Duodenal mucosa (tissue), 2 donors: ENCODE data around the gene GAL3ST3.

Experiments used
- H3K27ac ChIP-seq: one replicate; pipeline ENCODE4 v1.7.0; 2013; ENCODE audit warnings: low read depth, low read length
- H3K27me3 ChIP-seq, 2 donors: one replicate each; pipeline ENCODE4 v1.7.0; 2013; ENCODE audit warnings: low read length in 2 of 2, control low read depth in 1 of 2; ENCODE audit not compliant: insufficient read depth in 2 of 2, control insufficient read depth in 1 of 2
- H3K36me3 ChIP-seq, 2 donors: one replicate each; pipeline ENCODE4 v1.7.0; 2013; ENCODE audit warnings: low read length in 2 of 2, control low read depth in 1 of 2; ENCODE audit not compliant: insufficient read depth in 2 of 2, control insufficient read depth in 1 of 2
- H3K4me1 ChIP-seq, 2 donors: one replicate each; pipeline ENCODE4 v1.7.0; 2013; ENCODE audit warnings: low read length in 2 of 2, control low read depth in 1 of 2; ENCODE audit not compliant: insufficient read depth in 2 of 2, control insufficient read depth in 1 of 2
- H3K4me3 ChIP-seq, 2 donors: one replicate each; pipeline ENCODE4 v1.7.0; 2013; ENCODE audit warnings: low read length in 2 of 2, low read depth in 1 of 2
- H3K9ac ChIP-seq, 2 donors: one replicate each; pipeline ENCODE4 v1.7.0; 2013; ENCODE audit warnings: low read length in 2 of 2, low read depth in 1 of 2
- H3K9me3 ChIP-seq, 2 donors: one replicate each; pipeline ENCODE4 v1.7.0; 2013; ENCODE audit warnings: low read length in 2 of 2, control low read depth in 1 of 2; ENCODE audit not compliant: control insufficient read depth in 1 of 2

Gene GAL3ST3

DNA sequence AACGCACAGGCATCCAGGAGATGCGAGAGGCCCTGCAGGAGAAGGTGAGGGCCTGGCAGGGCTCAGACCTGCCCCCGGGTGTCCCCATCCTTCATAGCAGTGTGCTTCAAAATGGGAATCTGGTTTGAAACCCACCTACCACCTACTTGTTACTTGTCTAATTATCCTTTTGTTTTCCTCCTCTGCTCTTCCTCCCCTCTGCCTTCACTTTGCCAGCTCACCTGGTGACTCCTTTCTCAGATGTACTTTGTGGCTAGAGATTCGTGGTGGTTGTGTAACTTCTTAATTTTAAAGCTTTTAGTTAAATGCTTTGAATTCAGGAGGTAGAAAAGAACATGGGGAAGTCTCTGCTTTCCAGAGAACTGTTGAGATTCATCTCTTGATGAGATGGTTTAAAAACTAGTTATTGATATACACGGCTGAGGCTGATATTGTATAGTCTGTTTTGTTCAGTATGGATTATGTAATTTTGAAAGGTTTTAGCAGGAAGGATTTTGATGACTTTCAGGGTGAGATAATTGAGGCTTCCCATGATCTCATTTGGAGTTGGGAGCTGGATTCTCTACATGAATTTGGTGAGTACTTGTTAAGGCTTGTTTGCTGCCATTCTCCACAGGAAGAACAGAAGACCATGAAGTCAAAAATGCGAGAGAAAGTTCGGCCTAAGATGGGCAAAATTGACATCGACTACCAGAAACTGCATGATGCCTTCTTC lies 11.2 kb upstream of the GAL3ST3 start:
- peaks cover 80 to 96% of the 10 kb centered on the region in 2 donors for H3K36me3 ChIP-seq
- H3K4me3 ChIP-seq = no peak overlapping the region
- H3K27ac ChIP-seq = no peak overlapping the region
- H3K4me1 ChIP-seq = no peaks in the 10 kb centered on the region
- no peak overlapping the region for H3K9ac ChIP-seq
- H3K27me3 ChIP-seq = no peaks in the 10 kb centered on the region
- no peaks in the 10 kb centered on the region for H3K9me3 ChIP-seq

DNA sequence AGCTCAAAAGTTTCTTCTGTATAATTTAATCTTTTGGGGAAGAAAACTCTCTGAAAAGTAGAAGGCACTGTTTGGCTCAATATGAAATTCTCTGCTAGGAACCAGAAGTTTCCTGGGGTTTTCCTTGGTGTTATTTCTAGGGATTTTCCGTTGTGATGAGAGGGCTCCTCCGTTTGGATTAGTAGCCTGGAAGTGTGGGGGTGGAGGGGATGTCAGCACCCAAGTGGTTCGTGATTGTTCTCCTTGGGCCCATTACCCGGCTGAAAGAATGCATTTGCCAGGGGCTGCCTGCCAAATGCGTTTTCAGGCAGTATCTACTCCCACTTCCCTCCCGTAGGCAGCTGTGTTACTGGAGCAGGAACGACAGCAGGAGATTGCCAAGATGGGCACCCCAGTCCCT lies 7.5 kb upstream of the GAL3ST3 start:
- Histone ChIP-seq H3K4me1 (peaks cover 10 to 11% of the 10 kb centered on the region in 2 donors), H3K9me3 (no peaks in the 10 kb centered on the region), H3K4me3 (no peak overlapping the region), H3K27ac (no peak overlapping the region), H3K27me3 (no peaks in the 10 kb centered on the region), H3K36me3 (peaks cover 58 to 63% of the 10 kb centered on the region in 2 donors), H3K9ac (no peak overlapping the region)

DNA sequence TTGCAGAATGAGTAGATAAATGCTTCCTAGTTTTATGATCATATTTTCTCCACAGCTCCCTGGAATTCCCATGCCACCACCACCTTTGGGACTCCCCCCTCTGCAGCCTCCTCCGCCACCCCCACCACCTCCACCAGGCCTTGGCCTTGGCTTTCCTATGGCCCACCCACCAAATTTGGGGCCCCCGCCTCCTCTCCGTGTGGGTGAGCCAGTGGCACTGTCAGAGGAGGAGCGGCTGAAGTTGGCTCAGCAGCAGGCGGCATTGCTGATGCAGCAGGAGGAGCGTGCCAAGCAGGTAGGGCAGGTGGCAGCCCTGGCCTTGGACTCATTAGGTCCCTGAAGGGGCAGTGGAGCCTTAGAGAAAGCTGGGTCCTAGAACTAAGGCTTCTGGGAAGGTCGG lies 6.1 kb upstream of the GAL3ST3 start:
- peaks cover 44 to 48% of the 10 kb centered on the region in 2 donors for H3K36me3 ChIP-seq
- peaks cover 19 to 21% of the 10 kb centered on the region in 2 donors for H3K4me1 ChIP-seq
- H3K9me3 ChIP-seq = no peaks in the 10 kb centered on the region
- no peak overlapping the region for H3K27ac ChIP-seq
- H3K27me3 ChIP-seq = no peaks in the 10 kb centered on the region
- no peak overlapping the region for H3K4me3 ChIP-seq
- no peak overlapping the region for H3K9ac ChIP-seq

DNA sequence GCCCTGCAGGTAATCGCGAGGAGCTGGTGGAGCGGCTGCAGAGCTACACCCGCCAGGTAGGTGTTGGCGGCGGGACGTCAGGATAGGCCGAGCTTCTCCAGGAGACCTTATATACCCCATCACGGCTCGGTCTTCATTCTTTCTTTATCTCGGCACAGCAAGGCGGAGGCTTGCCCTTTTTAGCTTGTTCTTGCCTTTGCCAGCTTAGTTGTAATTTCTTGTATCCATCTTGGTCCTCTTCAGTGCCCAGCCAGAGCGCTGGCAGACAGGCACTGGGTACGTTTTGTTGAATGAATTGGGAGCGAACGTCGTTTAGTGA lies 3.7 kb upstream of the GAL3ST3 start:
- Histone ChIP-seq H3K4me3 (peak overlapping the region; percentile 89 to 96), H3K9me3 (no peaks in the 10 kb centered on the region), H3K9ac (peak overlapping the region; percentile 69 to 96), H3K4me1 (peaks cover 19 to 21% of the 10 kb centered on the region in 2 donors), H3K36me3 (peaks cover 22 to 26% of the 10 kb centered on the region in 2 donors), H3K27me3 (peaks cover 0 to 3% of the 10 kb centered on the region in 2 donors), H3K27ac (peak overlapping the region; percentile 48)

DNA sequence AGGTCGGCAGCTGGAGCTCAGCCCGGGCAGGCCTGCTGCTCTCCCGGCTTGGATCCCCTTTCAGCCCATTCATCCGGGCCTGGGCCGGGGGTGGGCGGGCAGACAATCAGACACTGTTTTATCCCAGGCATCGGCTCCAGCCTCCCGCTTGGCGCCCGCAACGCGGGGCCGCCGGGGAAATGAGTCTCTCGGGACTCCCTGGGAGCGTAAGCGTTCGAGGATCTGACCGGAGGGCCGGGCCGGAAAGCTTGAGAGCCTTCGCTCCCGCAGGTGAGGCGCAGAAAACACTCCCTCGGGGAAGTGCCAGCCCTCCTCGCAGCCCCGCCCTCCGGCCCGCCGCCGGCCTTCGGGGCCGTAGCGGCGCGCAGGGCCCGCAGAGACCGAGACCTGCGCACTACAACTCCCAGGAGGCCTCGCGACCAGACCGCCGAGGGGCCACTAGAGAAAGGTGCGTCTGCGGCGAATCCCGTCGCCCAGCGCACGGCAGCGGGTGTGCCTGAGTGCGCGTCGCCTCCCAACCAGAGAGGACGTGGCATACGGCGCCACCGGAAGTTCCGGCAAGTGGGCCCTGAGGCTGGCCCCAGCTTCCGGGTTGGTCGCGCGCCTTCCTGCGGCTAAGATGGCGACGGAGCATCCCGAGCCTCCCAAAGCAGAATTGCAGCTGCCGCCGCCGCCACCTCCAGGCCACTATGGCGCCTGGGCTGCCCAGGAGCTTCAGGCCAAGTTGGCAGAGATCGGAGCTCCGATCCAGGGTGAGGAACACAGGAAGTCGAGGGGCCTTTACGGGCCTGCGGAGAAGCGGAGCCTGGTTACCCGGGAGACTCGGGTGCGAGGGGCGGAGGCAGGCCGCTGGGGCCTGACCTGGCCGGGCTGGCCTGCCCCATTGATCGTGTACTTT lies 3.1 kb upstream of the GAL3ST3 start, which contains the start of gene SF3B2:
TSS of gene SF3B2 (plus strand) at position 599 of the 898 bp plus-strand sequence. CDS start at position 620, 21 bp downstream.
- peak within 1 kb of the TSS; percentile 69 to 96 for H3K9ac ChIP-seq
- peaks cover 0 to 3% of the 10 kb centered on the region in 2 donors for H3K27me3 ChIP-seq
- no peaks in the 10 kb centered on the region for H3K9me3 ChIP-seq
- H3K4me1 ChIP-seq = peaks cover 19 to 21% of the 10 kb centered on the region in 2 donors
- H3K36me3 ChIP-seq = peaks cover 17 to 20% of the 10 kb centered on the region in 2 donors
- peak within 1 kb of the TSS; percentile 78 for H3K27ac ChIP-seq
- H3K4me3 ChIP-seq = peak within 1 kb of the TSS; percentile 89 to 96

DNA sequence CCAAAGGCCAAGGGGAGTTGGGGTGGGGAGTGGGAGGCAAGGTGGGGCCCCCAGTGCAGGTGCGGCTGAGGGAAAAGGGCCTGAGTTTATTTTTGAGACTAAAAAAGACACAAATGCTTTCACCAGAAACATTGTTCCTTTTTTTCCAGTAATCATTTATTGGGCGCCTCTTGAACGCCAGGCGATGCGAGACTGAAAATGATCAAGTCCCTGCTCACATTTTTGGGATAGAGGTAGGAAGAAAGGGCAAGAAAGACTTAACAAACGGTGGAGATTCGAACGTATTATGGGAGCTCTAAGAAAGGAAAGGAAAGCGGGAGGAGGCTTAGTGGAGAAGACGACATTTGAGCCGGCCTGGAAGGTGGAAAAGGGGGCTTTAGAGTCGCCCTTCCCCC lies 2.4 kb upstream of the GAL3ST3 start:
- H3K4me1 ChIP-seq = peaks cover 19 to 21% of the 10 kb centered on the region in 2 donors
- peak overlapping the region; percentile 78 for H3K27ac ChIP-seq
- H3K9me3 ChIP-seq = no peaks in the 10 kb centered on the region
- peak overlapping the region; percentile 53 to 96 for H3K9ac ChIP-seq
- H3K27me3 ChIP-seq = peaks cover 2 to 3% of the 10 kb centered on the region in 2 donors
- H3K4me3 ChIP-seq = peak overlapping the region; percentile 68 to 78
- H3K36me3 ChIP-seq = peaks cover 10 to 14% of the 10 kb centered on the region in 2 donors

DNA sequence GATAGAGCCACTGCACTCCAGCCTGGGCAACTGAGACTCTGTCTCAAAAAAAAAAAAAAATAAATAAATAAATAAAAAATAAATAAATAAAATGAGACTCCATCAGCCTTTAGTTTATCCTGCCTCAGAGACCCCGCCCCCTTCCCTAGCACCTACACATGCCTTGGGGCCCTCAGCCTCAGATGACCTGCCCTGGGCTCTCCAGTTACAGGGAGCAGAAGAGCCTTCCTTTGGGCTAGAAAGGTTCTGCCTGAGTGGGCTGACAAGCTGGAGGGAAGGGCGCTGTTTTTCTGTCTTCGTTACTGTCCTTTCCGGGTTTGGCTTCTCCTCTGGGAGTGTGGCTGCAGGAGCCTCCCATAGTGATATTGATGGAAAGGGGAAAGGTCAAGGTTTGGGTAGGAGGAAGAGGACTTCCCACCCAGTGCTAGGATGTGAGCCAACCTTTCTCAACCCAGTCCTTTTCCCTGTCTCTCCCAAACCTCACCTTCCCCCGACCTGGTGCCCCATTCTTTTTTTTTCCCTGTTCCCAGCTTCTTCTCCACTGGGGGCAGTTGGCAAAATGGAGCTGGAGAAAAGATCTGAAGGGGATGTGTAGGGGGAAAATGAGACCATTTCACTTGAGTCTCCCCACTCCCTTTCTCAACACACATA lies 1.7 kb upstream of the GAL3ST3 start:
- peak overlapping the region; percentile 68 to 78 for H3K4me3 ChIP-seq

DNA sequence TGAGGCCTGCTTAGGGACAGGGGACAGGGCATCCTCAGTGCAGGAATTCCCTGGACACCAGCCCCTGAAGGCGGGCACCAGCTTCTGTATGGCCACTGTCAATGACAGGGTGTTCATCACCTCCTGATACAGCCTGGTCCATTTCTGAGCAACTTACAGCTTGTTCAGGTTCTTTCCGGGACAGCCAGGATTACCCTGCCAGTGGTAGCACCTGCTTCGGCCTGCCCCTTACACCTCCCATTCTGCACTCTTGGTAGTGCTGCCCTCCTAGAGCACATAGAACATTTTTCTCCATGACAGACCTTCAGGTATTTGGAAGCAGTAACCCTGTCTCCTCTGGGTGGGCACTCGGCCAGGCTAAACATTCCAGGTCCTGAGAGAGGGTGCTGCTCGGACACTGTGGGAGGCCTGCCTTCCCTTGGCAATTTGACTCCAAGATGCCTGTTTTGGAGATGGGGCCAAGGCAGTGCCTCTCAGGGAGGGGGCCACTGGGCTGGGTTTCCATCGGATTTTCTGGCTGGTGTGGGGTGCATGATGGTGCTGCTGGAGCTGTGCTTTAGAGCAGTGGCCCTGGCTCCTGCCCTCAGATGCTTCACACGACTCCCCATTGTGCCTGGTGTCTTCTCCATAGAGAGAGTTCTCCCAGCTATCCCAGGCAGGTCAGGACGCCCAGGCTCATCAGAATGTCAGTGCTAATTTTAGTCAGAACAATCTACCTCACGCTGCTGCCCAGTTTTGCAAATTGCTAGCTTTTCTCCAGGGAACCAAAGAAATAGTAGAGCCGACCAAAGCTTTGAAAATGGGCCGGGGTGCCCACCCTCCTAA lies 1.2 kb downstream of the GAL3ST3 start:
- Histone ChIP-seq H3K27ac (no peak overlapping the region), H3K4me3 (no peak overlapping the region), H3K36me3 (no peaks in the 10 kb centered on the region), H3K27me3 (peaks cover 3% of the 10 kb centered on the region in 2 donors), H3K9me3 (no peaks in the 10 kb centered on the region), H3K4me1 (peaks cover 18 to 20% of the 10 kb centered on the region in 2 donors), H3K9ac (no peak overlapping the region)

More for the DNA sequence above, 1.7 kb upstream of the GAL3ST3 start:
- H3K9me3 ChIP-seq = no peaks in the 10 kb centered on the region
- peaks cover 3% of the 10 kb centered on the region in 2 donors for H3K27me3 ChIP-seq
- H3K9ac ChIP-seq = peak overlapping the region in 1 of 2 donors; percentile 96
- peaks cover 19 to 21% of the 10 kb centered on the region in 2 donors for H3K4me1 ChIP-seq
- H3K27ac ChIP-seq = no peak overlapping the region
- peaks cover 7 to 8% of the 10 kb centered on the region in 2 donors for H3K36me3 ChIP-seq

DNA sequence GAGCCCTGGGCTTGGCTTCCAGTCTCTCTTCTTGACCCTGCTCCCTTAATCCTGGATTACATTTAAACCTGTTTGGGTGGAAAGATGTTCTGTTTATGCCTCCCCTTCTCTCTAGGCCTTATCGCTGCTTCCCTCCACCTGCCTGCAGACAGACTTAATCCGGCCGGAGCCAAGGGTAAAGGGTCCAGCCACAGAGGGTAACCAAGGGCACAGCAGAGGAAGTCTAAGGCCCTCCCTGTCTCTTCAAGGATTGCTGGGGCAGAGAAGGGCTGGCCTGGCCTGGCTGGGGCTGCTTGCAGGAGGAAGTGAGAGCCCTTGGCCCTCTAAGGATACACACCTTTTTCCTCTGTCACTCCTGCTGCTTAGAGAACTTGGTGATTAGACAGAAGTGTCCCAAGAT lies 2.1 kb downstream of the GAL3ST3 start:
- peaks cover 3% of the 10 kb centered on the region in 2 donors for H3K27me3 ChIP-seq
- no peak overlapping the region for H3K27ac ChIP-seq
- H3K4me1 ChIP-seq = peaks cover 18 to 20% of the 10 kb centered on the region in 2 donors
- no peaks in the 10 kb centered on the region for H3K9me3 ChIP-seq
- H3K4me3 ChIP-seq = no peak overlapping the region
- H3K36me3 ChIP-seq = no peaks in the 10 kb centered on the region
- H3K9ac ChIP-seq = no peak overlapping the region
